Lower leg skin (tissue), 3 donors: ENCODE results near the gene BEX2.
"Not testable (repeated sequence)": the region's sequence is repeated elsewhere in the genome, so short reads cannot be mapped to it uniquely, and the experiment has no call there.

Experiments used
- POLR2A ChIP-seq, 2 donors: fragments of 450-650 bp; IDR thresholded peaks; one replicate each; pipeline ENCODE4 v1.6.1; 2016 to 2017; ENCODE audit warnings: antibody characterized with exemption in 2 of 2, mild to moderate bottlenecking in 1 of 2, moderate library complexity in 1 of 2
- TF ChIP-seq, protein P1 (sequence below), 3 donors: fragments of 450-650 bp; IDR thresholded peaks; one replicate each; pipeline ENCODE4 v1.5.1; 2016; ENCODE audit warnings: antibody characterized with exemption in 3 of 3, mild to moderate bottlenecking in 3 of 3, moderate library complexity in 2 of 3

DNA sequence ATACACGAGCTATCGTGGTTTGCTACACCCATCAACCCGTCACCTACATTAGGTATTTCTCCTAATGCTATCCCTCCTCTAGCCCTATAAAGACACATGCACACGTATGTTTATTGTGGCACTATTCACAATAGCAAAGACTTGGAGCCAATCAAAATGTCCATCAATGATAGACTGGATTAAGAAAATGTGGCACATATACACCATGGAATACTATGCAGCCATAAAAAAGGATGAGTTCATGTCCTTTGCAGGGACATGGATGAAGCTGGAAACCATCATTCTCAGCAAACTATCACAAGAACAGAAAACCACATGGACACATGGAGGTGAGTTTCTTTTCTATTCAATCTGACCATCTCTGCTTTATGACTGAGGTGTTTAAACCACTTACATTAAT, 5.1 kb downstream of the BEX2 start:
- TF ChIP-seq, protein P1, sequence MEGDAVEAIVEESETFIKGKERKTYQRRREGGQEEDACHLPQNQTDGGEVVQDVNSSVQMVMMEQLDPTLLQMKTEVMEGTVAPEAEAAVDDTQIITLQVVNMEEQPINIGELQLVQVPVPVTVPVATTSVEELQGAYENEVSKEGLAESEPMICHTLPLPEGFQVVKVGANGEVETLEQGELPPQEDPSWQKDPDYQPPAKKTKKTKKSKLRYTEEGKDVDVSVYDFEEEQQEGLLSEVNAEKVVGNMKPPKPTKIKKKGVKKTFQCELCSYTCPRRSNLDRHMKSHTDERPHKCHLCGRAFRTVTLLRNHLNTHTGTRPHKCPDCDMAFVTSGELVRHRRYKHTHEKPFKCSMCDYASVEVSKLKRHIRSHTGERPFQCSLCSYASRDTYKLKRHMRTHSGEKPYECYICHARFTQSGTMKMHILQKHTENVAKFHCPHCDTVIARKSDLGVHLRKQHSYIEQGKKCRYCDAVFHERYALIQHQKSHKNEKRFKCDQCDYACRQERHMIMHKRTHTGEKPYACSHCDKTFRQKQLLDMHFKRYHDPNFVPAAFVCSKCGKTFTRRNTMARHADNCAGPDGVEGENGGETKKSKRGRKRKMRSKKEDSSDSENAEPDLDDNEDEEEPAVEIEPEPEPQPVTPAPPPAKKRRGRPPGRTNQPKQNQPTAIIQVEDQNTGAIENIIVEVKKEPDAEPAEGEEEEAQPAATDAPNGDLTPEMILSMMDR (IDR thresholded peaks at IDR 0.05): not testable (repeated sequence)
- not testable (repeated sequence) for TF ChIP-seq POLR2A (IDR thresholded peaks at IDR 0.05)
